Right ventricle myocardium superior (tissue), 1 donor: Measurements from ENCODE around the gene CEP170B. TPM values are rescaled to one million over a fixed set of nuclear protein-coding genes. Genes with fewer than 3 reads are reported as not detected.
"Not testable (repeated sequence)": the region's sequence is repeated elsewhere in the genome, so short reads cannot be mapped to it uniquely, and the experiment has no call there.

Experiments used
- ATAC-seq: fragments of 200-7000 bp; cut with Tn5 transposase; one replicate; pipeline ENCODE4 v1.9.1; 2020; ENCODE audit warnings: mild to moderate bottlenecking; ENCODE audit not compliant: poor library complexity
- DNase-seq: peaks from one replicate; pipeline ENCODE4 v3.0.0-alpha.2; 2020
- intact Hi-C: fragments of 100-400 bp; cut with DNase I; formaldehyde crosslinking; loops from one replicate; pipeline ENCODE4 v1.11.2; 2022
- total RNA-seq: library from RNA; stranded (reverse); fragmentation: NEBNext Ultra II Directional; extraction: Animal tissue kit (Norgen Biotek cat#: 25700); gene quantifications from one replicate; pipeline ENCODE4 v1.2.1, GENCODE V29; 2021
- donor health status: DM: no; HTN: yes; CAD: no; lungs with severe emphysema.

The CEP170B gene
- total RNA-seq, 1 donor from 2014 or later, result 9.5 TPM

- ATAC-seq, DNase-seq, intact Hi-C loops: not testable (repeated sequence)
Measured at GRCh38 chr14:104945266-104945665, 80.2 kb downstream of the CEP170B start.

Other genes with a start within 250 kb of the CEP170B start
- gene INF2, start 175.7 kb upstream of the CEP170B start, total RNA-seq, result 28.3 TPM
- 215 TPM for gene ADSS1, start 141.0 kb upstream of the CEP170B start, total RNA-seq
- gene SIVA1, start 112.1 kb upstream of the CEP170B start, total RNA-seq, result 60.7 TPM
- 120 TPM for gene AKT1, start 69.5 kb upstream of the CEP170B start, total RNA-seq
- 5.0 TPM for gene ZBTB42, start 64.2 kb upstream of the CEP170B start, total RNA-seq
- gene PLD4, start 59.6 kb downstream of the CEP170B start, total RNA-seq, result 0.13 TPM
- gene AHNAK2, start 113.1 kb downstream of the CEP170B start, total RNA-seq, result 2.6 TPM
- gene CLBA1, start 120.5 kb downstream of the CEP170B start, total RNA-seq, result 1.5 TPM
- 1.6 TPM for gene CDCA4, start 155.8 kb downstream of the CEP170B start, total RNA-seq
- 1.3 TPM for gene GPR132, start 200.2 kb downstream of the CEP170B start, total RNA-seq